Colon (tissue), 2 donors: ENCODE measurements around the gene COL4A2.

Experiments
- FAIRE-seq: peaks from 2 replicates; lab custom pipeline; 2012; peaks lifted over from hg19 to GRCh38; lab: Jason Lieb, UNC
- donor health status: control.
- donor health status: control.

COL4A2 gene

GRCh38 chr13:110540871-110541525 lies 233.9 kb downstream of the COL4A2 start:
- no peak for FAIRE-seq

GRCh38 chr13:110541526-110541920 lies 234.4 kb downstream of the COL4A2 start:
- FAIRE-seq, result no peak

DNA sequence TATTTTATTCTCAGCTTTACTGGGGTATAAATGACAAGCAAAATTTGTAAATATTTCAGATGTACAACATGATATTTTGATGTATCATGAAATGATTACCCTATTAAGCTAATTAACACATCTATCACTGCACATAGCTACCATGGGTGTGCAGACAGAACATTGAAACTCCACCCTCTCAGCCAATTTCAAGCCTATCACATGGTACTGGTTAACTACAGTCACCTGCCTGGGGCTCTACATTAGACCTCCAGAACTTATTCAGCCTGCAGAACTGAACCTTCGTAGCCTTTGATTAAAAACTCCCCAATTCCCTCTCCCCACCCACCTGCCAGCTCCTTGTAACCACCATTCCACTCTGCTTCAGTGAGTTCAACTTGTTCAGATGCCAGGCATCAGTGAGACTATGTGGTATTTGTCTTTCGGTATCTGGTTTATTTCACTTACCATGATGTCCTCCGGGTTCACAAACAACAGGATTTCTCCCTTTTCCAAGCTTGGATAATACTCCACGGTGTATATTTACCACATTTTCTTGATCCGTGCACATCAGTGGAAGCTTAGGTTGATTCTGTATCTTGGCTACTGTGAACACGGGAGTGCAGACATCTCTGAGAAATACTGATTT lies 235.2 kb downstream of the COL4A2 start:
- no peak for FAIRE-seq

DNA sequence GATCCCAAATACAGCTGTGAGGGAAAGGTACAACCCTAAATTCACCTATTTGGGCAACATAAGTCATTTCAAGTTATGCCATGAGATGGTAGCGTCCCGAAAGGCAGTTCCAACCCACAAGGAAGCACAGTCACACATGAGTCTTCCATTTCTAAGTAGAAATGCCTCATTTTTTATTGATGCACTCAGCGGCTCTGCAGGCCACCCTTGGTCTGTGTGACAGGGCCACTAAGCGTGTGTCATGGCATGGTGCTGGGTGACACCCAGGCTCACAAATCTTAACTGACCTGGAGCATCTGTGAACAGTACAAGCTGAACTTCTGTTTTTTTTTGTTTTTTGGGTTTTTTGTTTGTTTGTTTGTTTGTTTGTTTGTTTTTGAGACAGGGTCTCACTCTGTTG lies 239.3 kb downstream of the COL4A2 start:
- FAIRE-seq, result no peak

- FAIRE-seq, result no peak
These were observed 239.8 kb downstream of the COL4A2 start for GRCh38 chr13:110546926-110547325.

GRCh38 chr13:110548891-110549794 lies 242.1 kb downstream of the COL4A2 start:
- no peak for FAIRE-seq

GRCh38 chr13:110549795-110550160 lies 242.7 kb downstream of the COL4A2 start:
- no peak for FAIRE-seq

DNA sequence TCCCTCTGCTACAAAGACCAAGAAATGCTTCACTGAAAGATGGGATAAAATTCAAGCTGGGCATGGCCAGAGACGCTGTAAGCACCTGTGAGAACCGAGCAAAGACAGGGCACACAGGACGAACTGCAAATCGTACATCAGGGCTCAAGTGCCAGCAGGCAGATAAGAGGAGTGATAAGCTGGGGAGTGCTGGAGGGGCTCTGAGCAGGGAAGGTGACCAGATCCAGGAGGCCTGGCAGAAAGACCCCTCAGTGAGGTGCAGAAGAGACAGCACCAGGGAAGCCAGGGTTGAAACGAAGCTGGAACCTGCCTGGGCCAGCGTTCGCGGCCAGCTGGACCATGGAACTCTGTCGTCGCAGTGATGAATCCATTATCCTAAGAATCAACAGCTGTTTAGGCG lies 244.2 kb downstream of the COL4A2 start:
- FAIRE-seq, result no peak

- FAIRE-seq, result no peak
These were observed 245.7 kb downstream of the COL4A2 start for GRCh38 chr13:110552767-110553166.

- no peak for FAIRE-seq
These were observed 246.3 kb downstream of the COL4A2 start for GRCh38 chr13:110553417-110553816.

- no peak for FAIRE-seq
These were observed 247.2 kb downstream of the COL4A2 start for GRCh38 chr13:110554227-110554836.

DNA sequence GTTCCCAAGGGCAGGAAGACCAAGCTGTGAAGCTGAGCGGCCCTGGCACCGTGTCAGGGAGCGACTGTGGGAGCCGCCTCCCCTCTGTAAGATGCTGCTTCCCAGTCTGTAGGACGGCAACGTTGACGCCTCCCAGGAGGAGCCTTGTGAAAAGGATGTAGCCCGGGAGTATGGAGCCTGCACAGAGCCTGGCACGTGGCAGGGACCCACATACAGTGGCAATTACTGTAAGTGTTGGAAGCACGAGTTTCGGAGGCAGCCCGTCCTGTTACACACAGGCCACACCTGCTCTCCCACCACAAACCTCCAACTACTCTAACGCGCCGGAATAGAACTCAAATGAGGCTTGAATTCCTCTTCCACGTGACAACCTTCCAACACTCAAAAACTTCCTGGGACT lies 247.9 kb downstream of the COL4A2 start:
- FAIRE-seq, result no peak

DNA sequence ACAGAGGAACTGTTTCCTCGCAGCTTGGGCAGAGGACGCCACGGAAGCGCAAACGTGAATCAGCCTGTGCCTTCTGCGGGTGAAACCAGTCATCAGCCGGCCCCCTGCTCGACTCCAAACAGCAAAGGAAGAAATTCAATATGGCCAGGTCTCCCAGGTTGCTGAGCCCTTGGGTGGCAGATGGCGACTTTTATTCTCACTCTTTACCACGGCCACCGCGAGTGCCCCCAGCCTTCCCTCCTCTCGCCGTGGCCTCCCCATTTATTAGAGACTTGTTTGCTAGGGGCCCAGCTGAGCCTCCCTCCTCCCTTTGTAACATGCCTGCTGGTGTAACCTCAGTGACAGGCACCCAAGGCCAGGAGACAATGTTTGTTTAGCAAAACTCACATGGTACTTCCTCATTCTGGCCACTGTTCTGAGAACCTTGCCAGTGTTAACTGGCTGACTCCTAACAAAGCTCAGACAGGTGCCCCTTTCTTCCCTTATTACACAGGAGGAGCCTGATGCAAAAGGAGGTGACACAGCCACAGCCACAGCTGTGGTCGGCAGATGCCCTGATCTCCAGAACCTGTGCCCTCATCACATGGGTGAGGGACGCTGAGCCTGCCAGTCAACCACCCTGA lies 248.6 kb downstream of the COL4A2 start:
- no peak for FAIRE-seq

- no peak for FAIRE-seq
These were observed 249.1 kb downstream of the COL4A2 start for GRCh38 chr13:110556224-110556606.

- FAIRE-seq, result no peak
These were observed 250.0 kb downstream of the COL4A2 start for GRCh38 chr13:110557082-110557481.

DNA sequence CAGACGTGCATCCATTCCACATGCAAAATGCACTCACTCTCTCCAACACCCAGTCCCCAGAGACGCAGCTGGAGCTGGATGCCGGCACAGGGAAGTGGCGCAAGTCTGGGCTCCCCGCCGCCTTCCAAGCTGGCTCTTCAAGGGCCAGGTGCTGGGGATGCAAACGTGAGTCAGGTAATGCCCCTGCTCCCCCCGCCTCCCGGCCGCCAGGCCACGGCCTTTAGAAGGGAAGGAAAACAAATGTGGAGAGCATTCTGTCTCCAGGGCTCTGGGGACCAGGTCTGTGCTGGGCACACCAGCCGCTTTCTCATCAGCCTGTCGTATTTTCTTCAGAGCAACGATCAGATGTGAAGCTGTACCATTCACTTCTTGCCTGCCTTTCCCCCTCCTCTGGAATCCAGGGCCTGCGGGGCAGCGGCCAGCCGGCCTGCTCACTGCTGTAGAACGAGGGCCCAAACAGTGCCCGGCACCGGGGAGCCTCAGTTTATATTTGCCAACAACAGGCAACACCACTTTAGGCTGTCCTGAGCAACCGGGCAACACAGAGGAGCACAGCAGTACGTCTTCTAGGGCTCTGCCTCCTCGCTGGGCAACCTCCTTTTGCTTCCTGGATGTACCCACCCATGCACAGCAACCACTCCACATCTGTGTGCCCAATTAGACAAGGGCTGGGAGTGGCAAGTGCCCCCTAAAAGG lies 250.7 kb downstream of the COL4A2 start:
- no peak for FAIRE-seq

- FAIRE-seq, result no peak
These were observed 252.4 kb downstream of the COL4A2 start for GRCh38 chr13:110559429-110559943.

GRCh38 chr13:110559986-110560385 lies 252.9 kb downstream of the COL4A2 start:
- no peak for FAIRE-seq

- FAIRE-seq, result no peak
These were observed 253.7 kb downstream of the COL4A2 start for GRCh38 chr13:110560601-110561343.

- no peak for FAIRE-seq
These were observed 254.4 kb downstream of the COL4A2 start, which contains the start of gene RAB20 for GRCh38 chr13:110561344-110562035. Gene RAB20, minus strand, starts transcription at chr13:110561722. Its CDS starts 203 bp downstream, at chr13:110561519.
